Epithelial cell of proximal tubule (primary cell): ENCODE results near the gene SLC25A33. TPM values are rescaled to one million over a fixed set of nuclear protein-coding genes. Genes with fewer than 3 reads are reported as not detected.

Experiments used
- DNase-seq: peaks from one replicate; pipeline ENCODE4 v3.0.0-alpha.2; 2011; ENCODE audit warnings: low read depth
- H3K4me3 ChIP-seq: 2 replicates; pipeline ENCODE4 v1.5.1; 2011; ENCODE audit warnings: low read depth, mild to moderate bottlenecking, low read length
- total RNA-seq: library from RNA; depleted of rRNA; stranded (reverse); fragments of >200 nt; gene quantifications from 2 replicates; pipeline ENCODE4 v1.2.3, GENCODE V29; 2015
- TF ChIP-seq, protein P1 (sequence below): conservative IDR thresholded peaks from 2 replicates; pipeline ENCODE4 v1.5.1; 2012; ENCODE audit warnings: low read depth, mild to moderate bottlenecking, low read length

Gene SLC25A33
- total RNA-seq, 1 donor from 2014 or later, result 6.2 TPM

DNA sequence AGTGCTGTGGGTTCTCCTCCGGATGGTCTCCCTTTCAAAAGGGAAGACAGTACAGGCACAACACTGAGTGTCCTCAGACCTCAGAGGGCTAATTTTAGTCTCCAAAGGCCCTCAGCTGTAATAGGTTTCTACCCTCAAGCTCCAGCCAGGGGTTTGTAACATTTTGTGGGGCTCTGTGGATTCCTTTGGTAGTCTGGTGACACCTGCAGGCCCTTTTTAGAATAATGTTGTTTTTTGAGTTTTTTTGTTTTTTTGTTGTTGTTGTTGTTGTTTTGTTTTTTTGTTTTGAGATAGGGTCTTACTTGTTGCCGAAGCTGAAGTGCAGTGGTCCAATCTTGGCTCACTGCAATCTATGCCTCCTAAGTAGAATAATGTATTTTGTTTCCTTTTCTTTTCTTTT is 34.5 kb downstream of the SLC25A33 start:
- TF ChIP-seq, protein P1, sequence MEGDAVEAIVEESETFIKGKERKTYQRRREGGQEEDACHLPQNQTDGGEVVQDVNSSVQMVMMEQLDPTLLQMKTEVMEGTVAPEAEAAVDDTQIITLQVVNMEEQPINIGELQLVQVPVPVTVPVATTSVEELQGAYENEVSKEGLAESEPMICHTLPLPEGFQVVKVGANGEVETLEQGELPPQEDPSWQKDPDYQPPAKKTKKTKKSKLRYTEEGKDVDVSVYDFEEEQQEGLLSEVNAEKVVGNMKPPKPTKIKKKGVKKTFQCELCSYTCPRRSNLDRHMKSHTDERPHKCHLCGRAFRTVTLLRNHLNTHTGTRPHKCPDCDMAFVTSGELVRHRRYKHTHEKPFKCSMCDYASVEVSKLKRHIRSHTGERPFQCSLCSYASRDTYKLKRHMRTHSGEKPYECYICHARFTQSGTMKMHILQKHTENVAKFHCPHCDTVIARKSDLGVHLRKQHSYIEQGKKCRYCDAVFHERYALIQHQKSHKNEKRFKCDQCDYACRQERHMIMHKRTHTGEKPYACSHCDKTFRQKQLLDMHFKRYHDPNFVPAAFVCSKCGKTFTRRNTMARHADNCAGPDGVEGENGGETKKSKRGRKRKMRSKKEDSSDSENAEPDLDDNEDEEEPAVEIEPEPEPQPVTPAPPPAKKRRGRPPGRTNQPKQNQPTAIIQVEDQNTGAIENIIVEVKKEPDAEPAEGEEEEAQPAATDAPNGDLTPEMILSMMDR, result peak; percentile 52

GRCh38 chr1:9575486-9575885 is 36.2 kb downstream of the SLC25A33 start:
- H3K4me3 ChIP-seq, result no peak overlapping the region
- DNase-seq, result no peak
- TF ChIP-seq, protein P1, result no peak

More for the DNA sequence above, 34.5 kb downstream of the SLC25A33 start:
- no peak overlapping the region for H3K4me3 ChIP-seq
- DNase-seq, result no peak

GRCh38 chr1:9576903-9577302 is 37.6 kb downstream of the SLC25A33 start:
- DNase-seq, result no peak
- H3K4me3 ChIP-seq, result no peak overlapping the region
- TF ChIP-seq, protein P1, result peak; percentile 1

DNA sequence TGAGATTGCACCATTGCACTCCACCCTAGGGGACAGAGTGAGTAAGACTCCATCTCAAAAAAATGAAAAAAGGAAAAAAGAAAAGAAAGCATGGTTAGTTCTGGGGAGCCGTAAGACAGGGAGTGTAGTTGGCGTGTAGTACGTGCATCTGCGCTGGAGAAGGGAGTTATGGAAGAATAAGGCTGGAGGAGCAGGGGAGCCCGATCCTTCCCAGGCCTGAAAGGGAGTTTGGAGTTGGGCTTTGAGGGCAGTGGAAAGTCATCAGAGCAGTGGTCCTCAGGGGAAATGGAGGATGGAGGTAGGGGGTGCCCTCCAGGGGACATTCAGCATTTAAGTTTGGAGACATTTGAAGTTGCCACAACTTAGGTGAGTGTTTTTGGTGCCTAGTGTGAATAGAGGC is 38.2 kb downstream of the SLC25A33 start:
- TF ChIP-seq, protein P1, result no peak
- H3K4me3 ChIP-seq, result no peak overlapping the region
- DNase-seq, result no peak

DNA sequence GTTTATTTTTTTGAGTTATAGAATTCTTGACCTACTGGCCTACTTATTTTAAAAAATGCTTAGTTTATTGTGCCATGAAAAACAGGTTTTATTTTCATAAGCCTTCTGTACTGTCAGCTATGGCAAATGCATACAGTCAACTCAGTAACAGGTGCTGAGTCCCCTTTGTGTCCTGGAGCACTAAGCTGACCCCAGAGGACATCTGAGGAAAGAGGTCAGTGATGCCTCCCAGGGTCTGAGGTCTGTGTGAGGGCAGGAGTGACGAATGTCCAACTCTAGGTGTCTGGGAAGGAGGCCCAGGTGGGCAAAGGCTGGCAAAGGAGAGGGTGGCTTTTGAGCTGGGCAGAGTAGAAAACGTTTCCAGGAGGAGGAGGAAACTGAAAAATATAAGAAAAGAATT is 41.7 kb downstream of the SLC25A33 start:
- TF ChIP-seq, protein P1, result no peak
- H3K4me3 ChIP-seq, result no peak overlapping the region
- DNase-seq, result no peak

DNA sequence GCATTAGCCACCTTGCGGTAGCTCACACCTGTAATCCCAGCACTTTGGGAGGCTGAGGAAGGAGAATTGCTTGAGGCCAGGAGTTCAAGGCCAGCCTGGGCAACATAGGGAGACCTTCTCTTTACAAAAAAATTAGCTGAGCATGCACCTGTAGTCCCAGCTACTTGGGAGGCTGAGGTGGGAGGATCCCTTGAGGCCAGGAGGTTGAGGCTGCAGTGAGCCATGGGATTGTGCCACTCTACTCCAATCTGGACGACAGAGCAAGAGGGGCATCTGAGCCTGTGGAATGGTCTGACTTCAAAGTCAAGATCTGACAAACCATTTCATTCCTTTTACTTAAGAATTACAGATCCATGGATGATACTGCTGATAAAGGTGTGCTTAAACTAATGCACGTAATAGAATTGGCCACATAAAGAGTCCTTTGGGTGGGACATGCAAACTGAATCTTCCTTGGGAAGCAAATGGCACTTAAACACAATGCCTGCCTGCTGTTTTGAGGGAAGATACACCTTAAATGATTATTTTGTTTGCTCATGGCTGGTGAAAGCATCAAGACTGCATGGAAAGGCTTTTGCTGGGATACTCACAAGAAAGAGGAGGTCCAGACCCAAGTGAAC is 47.0 kb downstream of the SLC25A33 start:
- TF ChIP-seq, protein P1, result no peak
- no peak for DNase-seq
- no peak overlapping the region for H3K4me3 ChIP-seq

- peak within 1 kb of the TSS; percentile 65 for H3K4me3 ChIP-seq
- DNase-seq, result no peak
- TF ChIP-seq, protein P1, result peak; percentile 57
Measured at GRCh38 chr1:9588551-9589143, 49.4 kb downstream of the SLC25A33 start, which contains the start of gene TMEM201. Gene TMEM201 (plus strand): TSS chr1:9588911. CDS start chr1:9588931, 20 bp downstream.
